ENCODE measurements around the gene SGCD.

The SGCD gene

GRCh38 chr5:156803404-156803803 is 476.4 kb downstream of the SGCD start:
- DNase-seq, result no peak

DNA sequence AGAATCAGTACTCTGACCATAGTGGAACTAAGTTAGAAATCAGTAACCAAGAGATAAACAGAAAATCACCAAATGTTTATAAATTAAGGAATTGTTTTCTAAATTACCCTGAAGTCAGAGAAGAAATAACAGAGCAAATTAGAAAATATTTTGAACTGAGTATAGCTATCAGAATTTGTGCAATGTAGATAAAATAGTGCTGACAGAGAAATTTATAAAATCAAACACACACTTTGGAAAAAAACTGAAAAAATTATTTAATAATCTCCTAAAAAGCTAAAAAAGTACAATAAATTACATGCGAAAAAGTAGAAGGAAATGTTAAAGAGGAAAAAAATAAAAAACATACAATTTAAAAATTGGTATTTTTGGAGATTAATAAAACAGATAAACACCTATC is 486.0 kb downstream of the SGCD start:
- no peak for DNase-seq

DNA sequence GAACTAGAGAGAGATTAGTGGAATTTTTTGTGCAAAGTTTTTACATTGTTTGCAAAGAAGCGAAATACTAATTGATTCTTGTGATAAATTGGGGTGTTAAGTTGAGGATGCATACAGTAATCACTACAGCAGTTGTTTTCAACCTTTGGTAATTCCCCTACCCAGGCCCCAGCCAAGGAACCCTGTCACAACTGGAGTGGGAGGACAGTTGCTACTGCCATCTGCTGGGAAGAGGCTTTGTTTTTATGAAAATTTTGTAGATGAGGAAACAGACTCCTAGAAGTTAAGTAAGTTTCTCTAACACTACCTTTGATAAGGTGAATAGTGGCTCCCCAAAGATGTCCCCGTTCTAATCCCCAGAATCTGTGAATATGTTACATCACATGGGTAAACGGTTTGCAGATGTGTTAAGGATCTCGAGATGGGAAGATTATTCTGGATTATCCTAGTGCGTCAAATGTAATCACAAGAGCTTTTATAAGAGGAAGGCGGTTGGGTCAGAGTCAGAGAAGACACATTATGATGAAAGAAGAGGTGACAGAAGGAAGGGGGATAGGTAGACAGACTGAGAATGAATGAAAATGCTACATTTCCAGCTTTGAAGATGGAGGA is 489.1 kb downstream of the SGCD start:
- no peak for DNase-seq

All from right forelimb (tissue), 1 donor.